Prostate gland (tissue), 2 donors: ENCODE results near the gene ATP10D. TPM values are rescaled to one million over a fixed set of nuclear protein-coding genes. Genes with fewer than 3 reads are reported as not detected.
"Not testable (repeated sequence)": the region's sequence is repeated elsewhere in the genome, so short reads cannot be mapped to it uniquely, and the experiment has no call there.

Source experiments
- DNase-seq: peaks from one replicate; pipeline ENCODE4 v3.0.0-alpha.2; 2019; ENCODE audit warnings: low spot score
- H3K27ac ChIP-seq, 2 donors: fragments of 200-600 bp; sonication (generic); 2 replicates each; pipeline ENCODE4 v1.5.1; 2017 to 2019
- H3K27me3 ChIP-seq: fragments of 200-600 bp; sonication (generic); replicated peaks from 2 replicates; pipeline ENCODE4 v1.5.1; 2019; ENCODE audit not compliant: insufficient read depth
- H3K36me3 ChIP-seq, 2 donors: fragments of 200-600 bp; sonication (generic); 1 replicate in 1 of 2; 2 replicates in 1 of 2; pipeline versions ENCODE4 v1.5.1 to v1.8.1; 2017 to 2019
- H3K4me1 ChIP-seq: fragments of 200-600 bp; sonication (generic); replicated peaks from 2 replicates; pipeline ENCODE4 v1.5.1; 2019
- H3K4me3 ChIP-seq, 2 donors: fragments of 200-600 bp; sonication (generic); 2 replicates each; pipeline ENCODE4 v1.5.1; 2017 to 2019
- H3K9me3 ChIP-seq: fragments of 200-600 bp; sonication (generic); 2 replicates; pipeline ENCODE4 v1.5.1; 2017
- CTCF ChIP-seq, 4 experiments: fragments of 200-600 bp in 2 of 4; fragments of 450-650 bp in 2 of 4; sonication (generic) in 2 of 4; IDR thresholded peaks; 1 replicate in 3 of 4; 2 replicates in 1 of 4; pipeline ENCODE4 v1.5.1; 2016 to 2019; ENCODE audit warnings: antibody characterized with exemption in 4 of 4, mild to moderate bottlenecking in 2 of 4, moderate library complexity in 2 of 4
- POLR2A ChIP-seq: fragments of 450-650 bp; IDR thresholded peaks from one replicate; pipeline ENCODE4 v1.6.1; 2016; ENCODE audit warnings: antibody characterized with exemption, mild to moderate bottlenecking
- POLR2AphosphoS5 ChIP-seq: sonication (generic); formaldehyde crosslinking; IDR thresholded peaks from one replicate; pipeline ENCODE4 v1.6.1; 2017; ENCODE audit warnings: antibody characterized with exemption
- WGBS: methylation state at CpG from one replicate; pipeline ENCODE4 v1.1.5; 2018; 5-methylcytosine and 5-hydroxymethylcytosine counted together
- intact Hi-C: fragments of 100-400 bp; cut with DNase I; formaldehyde crosslinking; loops from one replicate; pipeline ENCODE4 v1.14.2; 2022
- total RNA-seq, 2 donors: library from RNA; depleted of rRNA; stranded (reverse); fragments of >200 nt; gene quantifications; one replicate each; pipeline ENCODE4 v1.1.0, GENCODE V29; 2016

ATP10D gene
- total RNA-seq, 2 donors from 2014 or later, result 10.9 to 17.0 TPM

GRCh38 chr4:47519239-47519883 is 34.3 kb downstream of the ATP10D start:
- intact Hi-C loops, result no loop called here
- WGBS, result 77% methylated on average over 3 of the region's 3 CpGs
- H3K27me3 ChIP-seq, result no peaks in the 10 kb centered on the region
- H3K36me3 ChIP-seq, result no peaks in the 10 kb centered on the region
- no peak for TF ChIP-seq CTCF (IDR thresholded peaks at IDR 0.05)
- no peak for TF ChIP-seq POLR2A
- TF ChIP-seq POLR2AphosphoS5, result no peak
- no peak overlapping the region for H3K27ac ChIP-seq
- H3K9me3 ChIP-seq, result no peaks in the 10 kb centered on the region
- H3K4me1 ChIP-seq, result no peaks in the 10 kb centered on the region
- DNase-seq, result no peak
- no peak overlapping the region for H3K4me3 ChIP-seq

GRCh38 chr4:47525154-47525819 is 40.2 kb downstream of the ATP10D start:
- no peak for TF ChIP-seq POLR2A
- TF ChIP-seq POLR2AphosphoS5, result no peak
- TF ChIP-seq CTCF (IDR thresholded peaks at IDR 0.05), result no peak
- no peak for DNase-seq
- no peaks in the 10 kb centered on the region for H3K4me1 ChIP-seq
- no peak overlapping the region for H3K27ac ChIP-seq
- intact Hi-C loops, result no loop called here
- H3K27me3 ChIP-seq, result no peaks in the 10 kb centered on the region
- H3K36me3 ChIP-seq, result no peaks in the 10 kb centered on the region
- 72% methylated on average over 5 of the region's 5 CpGs for WGBS
- H3K9me3 ChIP-seq, result no peaks in the 10 kb centered on the region
- no peak overlapping the region for H3K4me3 ChIP-seq

GRCh38 chr4:47526281-47526680 is 41.2 kb downstream of the ATP10D start:
- no peak for DNase-seq
- intact Hi-C loops, result no loop called here
- Histone ChIP-seq H3K27me3 (no peaks in the 10 kb centered on the region), H3K27ac (no peak overlapping the region), H3K36me3 (no peaks in the 10 kb centered on the region), H3K4me3 (no peak overlapping the region), H3K4me1 (no peaks in the 10 kb centered on the region), H3K9me3 (no peaks in the 10 kb centered on the region)
- no peak for TF ChIP-seq POLR2A
- no peak for TF ChIP-seq CTCF (IDR thresholded peaks at IDR 0.05)
- no peak for TF ChIP-seq POLR2AphosphoS5

- H3K36me3 ChIP-seq, DNase-seq, H3K27me3 ChIP-seq, H3K9me3 ChIP-seq, H3K4me1 ChIP-seq, intact Hi-C loops, H3K27ac ChIP-seq, H3K4me3 ChIP-seq: not testable (repeated sequence)
- 88% methylated on average over 3 of the region's 3 CpGs for WGBS
Observed at GRCh38 chr4:47528646-47529045, 43.6 kb downstream of the ATP10D start.

- Histone ChIP-seq H3K27me3 (no peaks in the 10 kb centered on the region), H3K27ac (peak overlapping the region in 1 of 2 donors; percentile 1), H3K9me3 (no peaks in the 10 kb centered on the region), H3K36me3 (no peaks in the 10 kb centered on the region), H3K4me1 (no peaks in the 10 kb centered on the region), H3K4me3 (no peak overlapping the region)
- WGBS, result 97% methylated on average over 1 of the region's 1 CpG
- DNase-seq, result no peak
- intact Hi-C loops, result no loop called here
- TF ChIP-seq CTCF (IDR thresholded peaks at IDR 0.05) (no peak), POLR2AphosphoS5 (no peak), POLR2A (no peak)
Observed at GRCh38 chr4:47530801-47531200, 45.7 kb downstream of the ATP10D start.
